Heart left ventricle (tissue), 16 donors: ENCODE data around the gene TRMT2A. TPM values are rescaled to one million over a fixed set of nuclear protein-coding genes. Genes with fewer than 3 reads are reported as not detected.

ENCODE experiments used
- ATAC-seq, 4 donors: fragments of 200-7000 bp; cut with Tn5 transposase; one replicate each; pipeline ENCODE4 v1.9.1; 2020 to 2022; ENCODE audit warnings: moderate library complexity in 4 of 4, mild to moderate bottlenecking in 3 of 4, moderate number of reproducible peaks in 1 of 4
- DNase-seq, 5 donors: peaks; one replicate each; pipeline ENCODE4 v3.0.0-alpha.2; 2020
- H3K27ac ChIP-seq, 12 donors: fragments of 200-600 bp; sonication (generic) in 4 of 12; one replicate each; pipeline versions ENCODE4 v1.5.0 to v1.8.0; 2016 to 2022; ENCODE audit warnings: mild to moderate bottlenecking in 2 of 12
- H3K27me3 ChIP-seq, 9 donors: fragments of 200-600 bp; sonication (generic) in 2 of 9; one replicate each; pipeline versions ENCODE4 v1.5.1 to v1.8.0; 2016 to 2022; ENCODE audit warnings: mild to moderate bottlenecking in 3 of 9
- H3K36me3 ChIP-seq, 9 donors: fragments of 200-600 bp; sonication (generic) in 2 of 9; one replicate each; pipeline versions ENCODE4 v1.5.0 to v1.8.0; 2018 to 2022; ENCODE audit warnings: mild to moderate bottlenecking in 2 of 9
- H3K4me1 ChIP-seq, 12 donors: fragments of 200-600 bp; sonication (generic) in 4 of 12; one replicate each; pipeline versions ENCODE4 v1.5.0 to v1.8.0; 2016 to 2022; ENCODE audit warnings: mild to moderate bottlenecking in 3 of 12
- H3K4me3 ChIP-seq, 12 donors: fragments of 200-600 bp; sonication (generic) in 4 of 12; one replicate each; pipeline versions ENCODE4 v1.5.0 to v1.8.0; 2017 to 2022; ENCODE audit warnings: mild to moderate bottlenecking in 9 of 12, moderate library complexity in 4 of 12
- H3K9me3 ChIP-seq, 12 donors: fragments of 200-600 bp; sonication (generic) in 4 of 12; one replicate each; pipeline versions ENCODE4 v1.5.0 to v1.8.0; 2016 to 2022; ENCODE audit warnings: mild to moderate bottlenecking in 1 of 12
- CTCF ChIP-seq, 12 donors: fragments of 200-600 bp; sonication (generic) in 4 of 12; IDR thresholded peaks; one replicate each; pipeline versions ENCODE4 v1.5.0 to v1.8.0; 2018 to 2022; ENCODE audit warnings: antibody characterized with exemption in 12 of 12, mild to moderate bottlenecking in 5 of 12
- POLR2A ChIP-seq, 2 donors: fragments of 450-650 bp; IDR thresholded peaks; one replicate each; pipeline ENCODE4 v1.6.1; 2017; ENCODE audit warnings: antibody characterized with exemption in 2 of 2, mild to moderate bottlenecking in 2 of 2, moderate library complexity in 2 of 2
- WGBS, 4 donors: extraction: QIAGEN DNeasy Blood & Tissue Kit in 2 of 4; methylation state at CpG; one replicate each; pipeline versions ENCODE4 v1.1.5 to v1.1.7; 2013 to 2018; 5-methylcytosine and 5-hydroxymethylcytosine counted together
- intact Hi-C, 10 donors: fragments of 100-400 bp; cut with DNase I; formaldehyde crosslinking; loops; one replicate each; pipeline versions ENCODE4 v1.11.1 to v1.14.2; 2022
- polyA plus RNA-seq, 2 donors: library from polyadenylated mRNA; stranded (reverse); fragments of 200-250 nt; gene quantifications; one replicate each; pipeline ENCODE4 v1.2.3, GENCODE V29; 2013
- total RNA-seq, 9 donors: library from RNA; depleted of rRNA in 2 of 9; stranded (reverse); fragments of >200 nt in 2 of 9; fragmentation: NEBNext Ultra II Directional in 3 of 9; extraction: Animal tissue kit (Norgen Biotek cat#: 25700) in 3 of 9; gene quantifications; one replicate each; pipeline versions ENCODE4 v1.1.0 to v1.2.4, GENCODE V29; 2016 to 2023
- donor health status: ischemic (EF 13 %, LVEDD 7.1; RV severe dilation, severe dysfunction).
- donor health status: healthy with polysubstance abuse.
- donor health status: DM: no; HTN: yes; CAD: no.
- donor health status: DM: no; HTN: no; CAD: no.
- donor health status: ischemic (EF 25% LVEDD 6.9; RV normal size, moderate dysfunction).
- donor health status: ischemic (EF 25% LVEDD 5.7; RV mildly dilated, moderate dysfunction).
- donor health status: healthy.
- donor health status: DM: yes; HTN: yes; CAD: no.
- donor health status: ischemic (EF 35%, LVEDD 5.7; RV mildly dilated, moderate dysfunction).
- donor health status: nonischemic (EF 11% LVEDD 7.7; RV severe dilation, severe dysfunction).
- donor health status: DM: yes; HTN: yes; CAD: no.
- donor health status: PGD.
- donor health status: ischemic (EF 29% LVEDD 5.4; RV normal size, mild dysfunction).
- donor health status: nonischemic (EF 23%, LVEDD 6.1; RV moderate dilation, normal function).

TRMT2A gene
- total and polyA plus RNA-seq, 11 donors, result 15.8 to 31.3 (median 20.2) TPM

- Histone ChIP-seq H3K27ac (no peak overlapping the region), H3K36me3 (peaks cover 7 to 60% (median 56%) of the 10 kb centered on the region in 9 donors), H3K27me3 (no peaks in the 10 kb centered on the region), H3K9me3 (no peaks in the 10 kb centered on the region), H3K4me3 (no peak overlapping the region), H3K4me1 (peaks cover 3 to 46% (median 37%) of the 10 kb centered on the region in 12 donors)
- peak in 2 of 5 donors; percentile 8 to 16 for DNase-seq
- intact Hi-C loops, result loop anchor here in 2 of 10 donors (10.0 kb wide), 2 partner anchors 51 to 121 kb away; no protein-coding TSS in a partner anchor
- TF ChIP-seq POLR2A (IDR thresholded peaks at IDR 0.05) (no peak), CTCF (IDR thresholded peaks at IDR 0.05) (no peak)
- ATAC-seq, result no peak
- WGBS, 4 donors, result 91 to 92% (median 92%) methylated on average over 24 of the region's 24 CpGs
These were observed 30.9 kb downstream of the TRMT2A start for GRCh38 chr22:20086101-20086599.

- peak in 1 of 5 donors; percentile 3 for DNase-seq
- H3K36me3 ChIP-seq, result peaks cover 7 to 55% (median 51%) of the 10 kb centered on the region in 9 donors
- 90 to 97% (median 95%) methylated on average over 20 of the region's 20 CpGs for WGBS, 4 donors
- intact Hi-C loops, result loop anchor here in 2 of 10 donors (10.0 kb wide), 2 partner anchors 51 to 121 kb away; no protein-coding TSS in a partner anchor
- H3K4me3 ChIP-seq, result no peak overlapping the region
- TF ChIP-seq CTCF (IDR thresholded peaks at IDR 0.05) (no peak), POLR2A (IDR thresholded peaks at IDR 0.05) (no peak)
- no peaks in the 10 kb centered on the region for H3K9me3 ChIP-seq
- peaks cover 3 to 51% (median 41%) of the 10 kb centered on the region in 12 donors for H3K4me1 ChIP-seq
- H3K27me3 ChIP-seq, result no peaks in the 10 kb centered on the region
- no peak overlapping the region for H3K27ac ChIP-seq
- no peak for ATAC-seq
These were observed 31.4 kb downstream of the TRMT2A start for GRCh38 chr22:20085651-20086050.

- WGBS, 4 donors, result 59 to 65% (median 62%) methylated on average over 23 of the region's 23 CpGs
- intact Hi-C loops, result loop anchor here in 6 of 10 donors (5.0 to 10.0 kb wide), 6 partner anchors 33 to 120 kb away; partner anchors contain the start of genes TANGO2 (in 3 of the 6), RANBP1 (in 1 of the 6) and TRMT2A (in 1 of the 6)
- peak overlapping the region in 3 of 12 donors; percentile 7 to 45 (median 35) for H3K27ac ChIP-seq
These were observed 32.2 kb downstream of the TRMT2A start for GRCh38 chr22:20084547-20085413.

More at GRCh38 chr22:20084547-20085413, 32.2 kb downstream of the TRMT2A start:
- Histone ChIP-seq H3K27me3 (no peaks in the 10 kb centered on the region), H3K4me1 (peaks cover 3 to 53% (median 42%) of the 10 kb centered on the region in 12 donors), H3K36me3 (peaks cover 3 to 47% (median 42%) of the 10 kb centered on the region in 9 donors), H3K9me3 (no peaks in the 10 kb centered on the region), H3K4me3 (no peak overlapping the region)
- ATAC-seq, result no peak
- DNase-seq, result peak in 2 of 5 donors; percentile 29 to 35
- TF ChIP-seq CTCF (IDR thresholded peaks at IDR 0.05), result peak in 6 of 12 donors; percentile 12 to 35 (median 30)
- TF ChIP-seq POLR2A (IDR thresholded peaks at IDR 0.05), result no peak
